ENCODE measurements around the gene TP63. TPM values are rescaled to one million over a fixed set of nuclear protein-coding genes. Genes with fewer than 3 reads are reported as not detected.

The TP63 gene
- polyA plus RNA-seq, 1 experiment, result not detected

DNA sequence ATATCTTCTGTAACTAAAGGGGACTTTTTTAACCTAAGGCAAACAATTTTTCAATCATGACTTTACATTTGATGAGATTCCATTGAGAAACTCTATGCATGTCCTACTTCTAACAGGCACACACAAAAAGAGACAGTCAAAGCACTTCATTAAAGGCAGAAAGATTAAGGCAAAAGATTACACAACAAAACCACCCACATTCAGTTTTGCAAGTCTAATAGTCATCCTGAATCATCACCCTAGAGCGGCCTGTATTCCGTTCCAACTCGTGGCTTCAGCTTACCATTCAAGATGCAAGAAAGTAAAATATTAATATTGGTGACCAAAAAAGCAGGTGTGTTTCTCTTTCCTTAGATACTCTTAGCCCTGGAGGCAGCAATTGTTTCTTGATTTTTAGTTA is 283.6 kb downstream of the TP63 start:
- TF ChIP-seq CTCF (IDR thresholded peaks at IDR 0.05; ENCODE audit: low read depth, low read length), result no peak
- no peaks in the 10 kb centered on the region for H3K9me3 ChIP-seq (ENCODE audit: control insufficient read depth, insufficient read depth, low read length)
- CTCF ChIA-PET, result interaction anchor here (1.1 kb wide), 1 partner anchor 33 kb away, joined by 4 read pairs; no protein-coding TSS in a partner anchor
- no peaks in the 10 kb centered on the region for H3K27me3 ChIP-seq (ENCODE audit: control insufficient read depth, insufficient read depth, low read length)
- no peak overlapping the region for H3K4me3 ChIP-seq (ENCODE audit: low read depth, low read length)
- POLR2A ChIA-PET, result no interaction called here
- DNase-seq (ENCODE audit: low read depth, low spot score), result peak; percentile 75
- no peak overlapping the region for H3K27ac ChIP-seq (ENCODE audit: low read depth, low read length)

DNA sequence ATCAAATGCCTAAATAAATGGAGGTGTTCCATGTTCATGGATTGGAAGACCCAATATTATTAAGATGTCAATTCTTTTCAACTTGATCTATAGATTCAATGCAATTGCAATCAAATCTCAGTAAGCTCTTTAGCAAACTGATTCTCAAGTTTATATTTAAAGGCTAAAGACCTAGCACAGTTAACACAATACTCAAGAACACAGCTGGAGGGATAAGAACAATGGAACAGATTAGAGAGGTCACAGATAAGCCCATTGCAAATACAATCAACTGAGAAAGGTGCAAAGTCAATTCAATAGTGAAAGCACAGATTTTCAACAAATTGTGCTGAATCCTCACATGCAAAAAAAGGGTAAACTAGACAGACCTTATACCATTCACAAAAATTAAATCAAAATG is 290.6 kb downstream of the TP63 start:
- TF ChIP-seq CTCF (IDR thresholded peaks at IDR 0.05; ENCODE audit: low read depth, low read length), result no peak
- H3K27ac ChIP-seq (ENCODE audit: low read depth, low read length), result no peak overlapping the region
- no peak overlapping the region for H3K4me3 ChIP-seq (ENCODE audit: low read depth, low read length)
- H3K9me3 ChIP-seq (ENCODE audit: control insufficient read depth, insufficient read depth, low read length), result no peaks in the 10 kb centered on the region
- CTCF ChIA-PET, result interaction anchor here (0.6 kb wide), 1 partner anchor 927 kb away, joined by 3 read pairs; no protein-coding TSS in a partner anchor
- no peaks in the 10 kb centered on the region for H3K27me3 ChIP-seq (ENCODE audit: control insufficient read depth, insufficient read depth, low read length)
- POLR2A ChIA-PET, result no interaction called here
- no peak for DNase-seq (ENCODE audit: low read depth, low spot score)

- no peak overlapping the region for H3K27ac ChIP-seq (ENCODE audit: low read depth, low read length)
- ChIA-PET POLR2A (no interaction called here), CTCF (no interaction called here)
- H3K27me3 ChIP-seq (ENCODE audit: control insufficient read depth, insufficient read depth, low read length), result no peaks in the 10 kb centered on the region
- DNase-seq (ENCODE audit: low read depth, low spot score), result no peak
- TF ChIP-seq CTCF (IDR thresholded peaks at IDR 0.05; ENCODE audit: low read depth, low read length), result no peak
- no peaks in the 10 kb centered on the region for H3K9me3 ChIP-seq (ENCODE audit: control insufficient read depth, insufficient read depth, low read length)
- H3K4me3 ChIP-seq (ENCODE audit: low read depth, low read length), result no peak overlapping the region
Observed at GRCh38 chr3:189927975-189928895, 297.0 kb downstream of the TP63 start.

GRCh38 chr3:189936201-189936945 is 305.2 kb downstream of the TP63 start:
- H3K9me3 ChIP-seq (ENCODE audit: control insufficient read depth, insufficient read depth, low read length), result no peaks in the 10 kb centered on the region
- no peak overlapping the region for H3K4me3 ChIP-seq (ENCODE audit: low read depth, low read length)
- no peak overlapping the region for H3K27ac ChIP-seq (ENCODE audit: low read depth, low read length)
- POLR2A ChIA-PET, result interaction anchor here (0.5 kb wide), 1 partner anchor 572 kb away, joined by 5 read pairs; no protein-coding TSS in a partner anchor
- CTCF ChIA-PET, result interaction anchor here (1.0 kb wide), 1 partner anchor 284 kb away, joined by 3 read pairs; no protein-coding TSS in a partner anchor
- H3K27me3 ChIP-seq (ENCODE audit: control insufficient read depth, insufficient read depth, low read length), result no peaks in the 10 kb centered on the region
- TF ChIP-seq CTCF (IDR thresholded peaks at IDR 0.05; ENCODE audit: low read depth, low read length), result no peak
- no peak for DNase-seq (ENCODE audit: low read depth, low spot score)

Data from AG04450 (cell line).